Mesodermal cell (in vitro differentiated cells): ENCODE measurements around the gene CD36.

Experiments
- H3K27ac ChIP-seq: 2 replicates; pipeline ENCODE4 v1.7.0; 2013; ENCODE audit warnings: mild to moderate bottlenecking, low read depth, low read length, moderate library complexity; ENCODE audit not compliant: severe bottlenecking
- H3K36me3 ChIP-seq: 2 replicates; pipeline ENCODE4 v1.7.1; 2013; ENCODE audit warnings: mild to moderate bottlenecking, low read length, moderate library complexity; ENCODE audit not compliant: control insufficient read depth, insufficient read depth
- H3K4me1 ChIP-seq: one replicate; pipeline ENCODE4 v1.7.1; 2013; ENCODE audit warnings: mild to moderate bottlenecking, low read length; ENCODE audit not compliant: insufficient read depth, control insufficient read depth, poor library complexity, severe bottlenecking
- H3K4me3 ChIP-seq: 2 replicates; pipeline ENCODE4 v1.7.0; 2013; ENCODE audit warnings: low read length, control low read depth, mild to moderate bottlenecking; ENCODE audit not compliant: insufficient read depth, poor library complexity, severe bottlenecking; ENCODE audit errors: extremely low read depth
- H3K9me3 ChIP-seq: 2 replicates; pipeline ENCODE4 v1.7.1; 2013; ENCODE audit warnings: mild to moderate bottlenecking, low read length, moderate library complexity; ENCODE audit not compliant: control insufficient read depth
- WGBS, 2 experiments: methylation state at CpG; one replicate each; pipeline ENCODE4 v1.1.5; 2013; ENCODE audit warnings: missing lambda C conversion rate in 2 of 2; ENCODE audit not compliant: insufficient coverage in 2 of 2; 5-methylcytosine and 5-hydroxymethylcytosine counted together

CD36 gene

DNA sequence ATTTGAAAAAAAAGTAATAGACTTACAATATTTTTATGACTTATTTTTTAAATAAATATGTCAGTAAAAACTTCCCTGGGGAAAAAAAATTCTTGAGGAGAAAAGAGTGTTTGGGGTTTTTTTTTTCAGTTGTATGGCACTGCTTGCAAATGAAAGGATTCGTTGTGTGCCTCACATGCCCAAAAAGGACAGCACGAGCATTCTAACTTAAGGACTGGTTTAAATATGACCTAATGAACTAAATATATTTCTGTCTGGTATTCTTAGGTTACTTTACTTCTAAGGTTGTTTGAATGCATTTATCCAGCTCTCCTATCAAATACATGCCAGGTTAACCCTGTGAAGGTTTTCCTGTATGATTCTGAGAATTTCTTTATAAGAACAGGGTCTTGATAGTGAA lies 988 bp upstream of the CD36 start:
- WGBS, 2 experiments, result no CpG with 5 or more reads among the region's 2 CpGs

DNA sequence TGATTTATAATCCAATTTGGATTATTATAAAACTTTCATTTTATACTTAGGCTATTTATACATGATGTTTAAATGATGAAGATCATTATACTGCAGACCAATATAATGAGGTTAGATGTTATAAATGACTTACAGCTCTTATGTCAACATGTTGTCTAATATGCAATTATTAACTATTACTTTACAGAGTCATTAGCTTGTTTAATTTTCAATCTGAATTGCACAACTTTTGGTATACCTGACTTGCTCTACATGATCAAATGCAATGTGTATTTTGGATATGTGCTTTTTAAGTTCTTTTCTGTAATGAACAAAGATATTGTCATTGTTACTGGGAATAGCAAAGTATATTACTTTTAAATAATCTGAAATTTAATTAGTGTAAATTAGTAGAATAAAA lies 569 bp downstream of the CD36 start:
- H3K36me3 ChIP-seq, result no peaks in the 10 kb centered on the region
- no peak overlapping the region for H3K4me3 ChIP-seq
- no peaks in the 10 kb centered on the region for H3K9me3 ChIP-seq
- H3K27ac ChIP-seq, result no peak overlapping the region
- H3K4me1 ChIP-seq, result no peaks in the 10 kb centered on the region

More for the DNA sequence above, 988 bp upstream of the CD36 start:
- H3K9me3 ChIP-seq, result no peaks in the 10 kb centered on the region
- H3K27ac ChIP-seq, result no peak overlapping the region
- no peaks in the 10 kb centered on the region for H3K4me1 ChIP-seq
- no peaks in the 10 kb centered on the region for H3K36me3 ChIP-seq
- H3K4me3 ChIP-seq, result no peak overlapping the region

DNA sequence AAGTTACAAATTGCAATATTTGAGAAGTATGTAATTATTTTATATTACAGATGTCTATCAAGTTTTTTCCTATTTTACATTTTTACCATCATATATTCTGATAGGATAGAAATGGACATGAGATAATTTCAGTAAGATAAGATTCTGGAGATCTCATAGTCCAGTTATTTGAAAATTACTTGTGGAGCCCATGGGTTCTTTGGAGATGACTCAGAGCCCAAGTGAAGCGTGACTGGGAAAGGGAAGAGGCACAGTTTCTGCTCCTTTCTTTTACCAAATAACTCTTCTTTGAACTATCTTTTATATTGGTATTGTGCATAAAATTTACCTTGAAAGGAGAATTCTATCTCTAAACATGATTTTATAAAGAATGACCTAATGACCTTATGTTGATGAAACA lies 2.4 kb downstream of the CD36 start:
- Histone ChIP-seq H3K4me3 (no peak overlapping the region), H3K36me3 (no peaks in the 10 kb centered on the region), H3K9me3 (no peaks in the 10 kb centered on the region), H3K4me1 (no peaks in the 10 kb centered on the region), H3K27ac (no peak overlapping the region)
- WGBS, 2 experiments, result no CpG with 5 or more reads among the region's 1 CpG

DNA sequence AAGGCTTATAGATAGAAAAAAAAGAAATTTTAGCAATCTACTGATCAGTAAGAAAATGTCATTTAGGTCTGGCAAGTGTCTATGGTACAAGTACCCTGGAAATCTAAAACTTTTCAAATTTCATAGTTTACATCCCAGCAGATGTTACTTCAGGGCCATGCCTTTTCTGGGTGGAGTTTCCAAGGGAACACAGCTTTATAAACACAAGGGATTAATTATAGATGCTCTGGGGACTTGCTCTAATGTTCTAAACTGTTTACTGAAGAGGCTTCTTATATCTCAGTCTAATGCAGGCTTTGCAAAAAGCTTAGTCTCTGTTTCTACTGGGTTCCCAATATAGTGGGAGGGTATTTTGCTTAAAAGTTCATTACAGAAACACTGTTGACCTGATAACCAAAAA lies 3.1 kb downstream of the CD36 start:
- no peak overlapping the region for H3K4me3 ChIP-seq
- no peak overlapping the region for H3K27ac ChIP-seq
- H3K36me3 ChIP-seq, result no peaks in the 10 kb centered on the region

DNA sequence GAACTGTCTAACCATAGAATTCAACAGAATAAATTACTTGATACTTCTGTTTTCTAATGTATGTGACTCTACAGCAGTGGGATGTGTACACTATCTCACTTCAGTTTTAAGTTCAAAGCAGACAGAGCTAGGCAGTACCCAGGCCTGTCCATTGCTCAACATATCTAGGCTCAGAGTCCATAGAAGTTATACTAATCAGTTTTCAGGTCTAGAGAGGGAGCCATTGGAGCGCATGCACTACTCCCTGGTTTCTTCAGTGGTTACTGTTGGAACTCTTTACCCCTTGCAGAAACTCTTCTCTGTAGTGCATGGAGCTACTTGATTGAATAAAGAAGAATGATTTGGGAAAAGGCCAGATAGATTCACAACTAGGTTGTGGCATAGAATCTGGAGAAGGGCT lies 4.4 kb downstream of the CD36 start:
- H3K27ac ChIP-seq, result no peak overlapping the region
- no CpG with 5 or more reads among the region's 1 CpG for WGBS, 2 experiments
- no peaks in the 10 kb centered on the region for H3K4me1 ChIP-seq

More for the DNA sequence above, 3.1 kb downstream of the CD36 start:
- no peaks in the 10 kb centered on the region for H3K4me1 ChIP-seq
- no peaks in the 10 kb centered on the region for H3K9me3 ChIP-seq

DNA sequence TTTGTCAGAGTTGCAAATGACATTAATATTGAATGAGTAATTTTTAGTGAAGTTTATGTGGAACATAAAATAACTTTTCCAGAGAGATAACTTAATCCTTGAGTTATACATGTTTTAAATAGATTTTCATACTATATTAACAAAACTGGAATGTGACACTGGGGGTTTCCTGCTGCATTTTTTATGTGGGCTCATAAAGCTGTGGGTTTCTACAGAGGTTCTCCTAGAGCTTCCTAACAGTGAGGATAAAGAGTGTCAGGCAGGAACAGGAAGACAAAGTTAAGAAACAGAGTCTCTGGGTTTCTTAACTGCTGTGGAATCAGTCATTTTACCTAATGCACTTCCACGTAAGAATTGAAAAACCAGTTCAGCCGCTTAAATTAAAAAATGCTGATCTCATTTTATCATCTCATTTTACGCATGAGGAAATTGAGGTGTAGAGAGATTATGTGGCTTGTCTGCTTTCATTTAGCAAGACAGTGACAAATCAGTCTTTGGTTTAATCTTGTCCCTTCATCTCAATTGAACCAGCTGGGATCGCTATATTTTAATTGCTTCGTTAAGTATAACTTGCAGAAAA lies 5.0 kb downstream of the CD36 start:
- WGBS, 2 experiments, result 93 to 100% methylated on average over 1 to 2 of the region's 5 CpGs
- Histone ChIP-seq H3K9me3 (no peaks in the 10 kb centered on the region), H3K4me1 (no peaks in the 10 kb centered on the region), H3K27ac (no peak overlapping the region), H3K4me3 (no peak overlapping the region), H3K36me3 (no peaks in the 10 kb centered on the region)

More for the DNA sequence above, 4.4 kb downstream of the CD36 start:
- Histone ChIP-seq H3K4me3 (no peak overlapping the region), H3K9me3 (no peaks in the 10 kb centered on the region), H3K36me3 (no peaks in the 10 kb centered on the region)

DNA sequence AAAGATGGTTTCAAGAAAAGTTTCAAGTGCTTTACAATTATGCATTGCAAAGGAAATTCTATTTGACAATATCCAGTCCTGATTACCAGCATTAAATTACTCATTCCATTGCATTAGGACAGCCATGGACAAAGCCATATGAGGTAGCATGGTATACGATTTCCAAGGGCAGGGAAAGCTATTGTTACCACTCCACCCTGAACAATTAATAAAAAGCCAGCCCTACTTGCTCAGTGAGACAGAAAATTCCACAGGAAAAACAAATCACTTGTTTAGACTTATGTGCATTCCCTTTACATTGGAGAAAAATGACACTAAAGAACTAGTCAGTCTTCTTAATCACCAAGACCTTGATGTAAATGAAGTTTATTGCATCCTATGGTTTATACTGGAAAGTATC lies 5.6 kb downstream of the CD36 start:
- 75% methylated on average over 1 of the region's 1 CpG; no CpG with 5 or more reads in 1 of the 2 experiments for WGBS, 2 experiments
- Histone ChIP-seq H3K36me3 (no peaks in the 10 kb centered on the region), H3K27ac (no peak overlapping the region), H3K4me1 (no peaks in the 10 kb centered on the region), H3K9me3 (no peaks in the 10 kb centered on the region), H3K4me3 (no peak overlapping the region)

DNA sequence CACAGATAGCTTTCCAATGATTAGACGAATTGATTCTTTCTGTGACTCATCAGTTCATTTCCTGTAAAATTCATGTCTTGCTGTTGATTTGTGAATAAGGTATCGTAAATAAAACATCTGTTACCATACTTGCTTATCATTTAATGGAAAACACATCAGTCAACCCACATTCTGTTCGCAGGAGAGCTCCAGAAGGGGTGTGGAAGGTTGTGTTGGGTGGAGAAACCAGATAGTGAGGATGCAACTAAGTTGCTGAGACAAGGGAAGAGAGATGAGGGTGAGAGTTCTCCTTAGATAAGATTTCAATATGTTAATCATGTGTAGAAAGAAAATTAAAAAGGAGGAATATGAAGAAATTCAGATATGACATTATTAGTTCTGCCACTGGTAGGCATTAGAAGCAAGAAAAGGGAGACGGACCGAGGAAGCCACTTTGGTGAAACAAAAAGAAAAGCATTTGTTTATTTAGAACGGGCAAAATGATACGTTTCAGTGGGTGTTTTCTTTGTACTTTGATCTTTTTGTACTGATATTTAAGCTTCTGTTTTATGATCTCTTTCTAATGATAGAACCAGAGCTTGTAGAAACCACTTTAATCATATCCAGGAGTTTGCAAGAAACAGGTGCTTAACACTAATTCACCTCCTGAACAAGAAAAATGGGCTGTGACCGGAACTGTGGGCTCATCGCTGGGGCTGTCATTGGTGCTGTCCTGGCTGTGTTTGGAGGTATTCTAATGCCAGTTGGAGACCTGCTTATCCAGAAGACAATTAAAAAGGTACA lies 7.8 kb downstream of the CD36 start:
- no peak overlapping the region for H3K27ac ChIP-seq
- WGBS, 2 experiments, result 92 to 95% methylated on average over 4 of the region's 9 CpGs

DNA sequence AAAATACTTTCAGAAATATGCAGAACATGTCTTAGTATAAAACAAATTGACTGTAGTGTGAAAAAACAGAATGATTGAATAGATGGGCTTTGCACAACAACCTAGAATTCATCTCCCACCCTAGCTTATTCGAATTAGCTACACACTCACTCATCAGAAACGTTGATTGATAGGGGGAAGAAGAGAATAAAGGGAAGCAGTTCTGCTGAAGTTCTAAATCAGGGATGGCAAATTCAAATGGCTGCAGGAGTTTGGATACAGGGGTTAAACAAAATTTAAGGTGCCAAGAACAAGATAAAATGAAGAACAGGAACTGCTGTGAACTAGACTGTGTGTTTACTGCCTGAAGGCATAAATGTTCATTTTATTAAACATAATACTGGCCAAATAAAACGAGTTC lies 9.0 kb downstream of the CD36 start:
- H3K9me3 ChIP-seq, result no peaks in the 10 kb centered on the region
- no peaks in the 10 kb centered on the region for H3K36me3 ChIP-seq
- H3K4me1 ChIP-seq, result no peaks in the 10 kb centered on the region
- WGBS, 2 experiments, result no CpG with 5 or more reads among the region's 3 CpGs
- no peak overlapping the region for H3K4me3 ChIP-seq
- no peak overlapping the region for H3K27ac ChIP-seq

More for the DNA sequence above, 7.8 kb downstream of the CD36 start:
- no peak overlapping the region for H3K4me3 ChIP-seq
- no peaks in the 10 kb centered on the region for H3K36me3 ChIP-seq
- H3K9me3 ChIP-seq, result no peaks in the 10 kb centered on the region
- no peaks in the 10 kb centered on the region for H3K4me1 ChIP-seq

DNA sequence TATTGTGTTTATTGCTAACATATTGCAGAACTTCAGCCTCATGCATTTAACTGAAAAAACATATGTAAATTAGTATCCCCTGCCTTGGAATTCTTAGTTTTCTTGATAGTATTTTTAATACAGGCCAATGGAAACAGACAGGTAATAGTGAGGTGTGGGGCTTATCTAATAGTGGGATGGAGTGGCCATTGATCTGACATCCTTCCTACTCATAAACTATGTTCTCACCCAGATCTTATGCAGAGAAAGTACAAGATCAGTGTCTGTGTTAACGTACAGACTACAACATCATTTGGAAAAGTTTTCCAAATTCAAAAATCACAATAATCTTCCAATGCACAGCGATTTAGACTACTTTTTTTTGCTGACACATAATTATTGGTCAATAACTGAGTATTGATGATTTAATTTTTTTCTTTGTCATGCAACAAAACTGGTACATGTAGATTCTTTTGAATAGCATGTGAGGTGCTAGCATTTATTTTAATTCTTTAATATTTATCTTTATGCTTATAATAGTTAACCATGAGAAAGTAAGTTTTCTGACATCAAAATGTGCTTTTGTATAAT lies 9.7 kb downstream of the CD36 start:
- WGBS, 2 experiments, result no CpG with 5 or more reads among the region's 2 CpGs
- H3K4me3 ChIP-seq, result no peak overlapping the region
- H3K9me3 ChIP-seq, result no peaks in the 10 kb centered on the region
- no peak overlapping the region for H3K27ac ChIP-seq
- H3K4me1 ChIP-seq, result no peaks in the 10 kb centered on the region
- H3K36me3 ChIP-seq, result no peaks in the 10 kb centered on the region

DNA sequence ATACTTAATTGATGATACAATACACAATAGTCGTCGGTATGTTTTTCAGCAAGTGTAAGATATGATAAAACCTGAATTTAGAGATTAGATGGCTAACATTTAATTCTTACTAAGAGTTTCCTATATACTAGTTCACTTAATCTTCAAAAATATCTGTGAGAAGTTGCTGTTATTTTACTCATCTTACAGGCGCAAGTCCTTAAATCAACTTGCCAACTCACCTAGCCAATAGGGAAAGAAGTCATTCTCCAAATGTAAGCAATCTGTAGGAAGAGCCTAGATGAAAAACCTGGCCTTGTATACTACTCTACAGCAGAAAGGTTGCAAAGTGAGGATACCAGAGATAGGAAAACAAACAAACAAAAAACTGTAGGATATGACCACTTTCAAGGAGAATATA lies 10.6 kb downstream of the CD36 start:
- WGBS, 2 experiments, result no CpG with 5 or more reads among the region's 3 CpGs
- Histone ChIP-seq H3K9me3 (no peaks in the 10 kb centered on the region), H3K4me3 (no peak overlapping the region), H3K4me1 (no peaks in the 10 kb centered on the region), H3K36me3 (no peaks in the 10 kb centered on the region), H3K27ac (no peak overlapping the region)
